Esophagus squamous epithelium (tissue), 4 donors: Measurements from ENCODE around the gene PRND.

Experiments
- CTCF ChIP-seq, 6 experiments: fragments of 450-650 bp in 4 of 6; fragments of 200-600 bp in 2 of 6; sonication (generic) in 2 of 6; IDR thresholded peaks; one replicate each; pipeline ENCODE4 v1.5.1; 2016 to 2019; ENCODE audit warnings: antibody characterized with exemption in 6 of 6, mild to moderate bottlenecking in 4 of 6, moderate library complexity in 4 of 6
- POLR2A ChIP-seq, 4 donors: fragments of 450-650 bp; IDR thresholded peaks; one replicate each; pipeline ENCODE4 v1.6.1; 2017; ENCODE audit warnings: antibody characterized with exemption in 4 of 4, mild to moderate bottlenecking in 4 of 4, moderate library complexity in 3 of 4

DNA sequence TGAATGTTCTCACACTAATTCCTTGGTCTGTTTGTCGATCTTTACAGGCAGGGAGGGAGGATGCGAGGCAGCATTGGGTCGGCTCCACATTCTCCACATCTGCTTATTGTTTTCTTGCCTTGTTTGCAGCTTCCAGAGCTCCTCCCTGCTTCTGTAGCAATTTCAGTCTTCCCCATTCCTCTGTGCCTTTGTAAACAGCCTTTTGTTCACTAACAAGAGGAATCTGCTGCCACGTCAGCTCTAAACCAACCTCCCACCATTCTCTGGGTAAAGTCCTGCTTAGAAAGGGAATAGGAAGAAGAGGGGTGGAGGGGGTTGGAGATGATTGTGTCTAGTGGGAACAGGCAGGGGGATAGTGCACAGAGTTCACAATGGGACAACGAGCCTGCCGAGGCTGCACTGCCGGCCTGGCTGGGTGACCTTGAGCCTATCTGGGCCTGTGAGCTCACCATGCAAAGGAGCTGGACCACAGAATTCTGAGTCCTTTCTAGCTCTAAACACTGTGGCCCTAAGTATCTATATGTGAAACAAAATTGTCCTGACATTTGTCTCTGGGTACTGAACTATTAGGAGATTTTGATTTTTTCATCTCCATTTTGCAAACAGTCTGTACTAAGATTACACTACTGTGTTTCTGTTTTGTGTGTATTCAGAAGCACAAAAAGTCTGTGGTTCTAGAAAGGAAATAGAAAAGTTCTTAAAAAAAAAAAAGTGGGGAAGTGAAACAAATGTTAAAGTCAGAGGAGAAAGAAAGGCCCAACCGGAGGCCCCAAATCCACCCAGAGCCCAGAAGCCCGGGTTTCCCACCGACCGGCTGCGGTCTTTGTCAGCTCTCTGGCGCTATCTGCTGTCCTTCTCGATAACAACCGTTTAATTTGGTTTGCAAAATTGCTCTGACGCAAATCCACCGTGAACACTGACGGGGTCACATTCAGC, 1.4 kb upstream of the PRND start:
- TF ChIP-seq CTCF (IDR thresholded peaks at IDR 0.05) (peak; percentile 60 to 81 (median 74)), POLR2A (IDR thresholded peaks at IDR 0.05) (no peak)
